Panc1 (cell line): ENCODE data around the gene BEND3. TPM values are rescaled to one million over a fixed set of nuclear protein-coding genes. Genes with fewer than 3 reads are reported as not detected.
"Not testable (repeated sequence)": the region's sequence is repeated elsewhere in the genome, so short reads cannot be mapped to it uniquely, and the experiment has no call there.

Source experiments
- ATAC-seq: fragments of 200-7000 bp; cut with Tn5 transposase; 2 replicates; pipeline ENCODE4 v1.9.1; 2020; ENCODE audit warnings: mild to moderate bottlenecking, moderate library complexity
- BruUV-seq: library from RNA; stranded (reverse); fragments of 400-500 nt; replicated peaks from 2 replicates; lab custom pipeline; 2021; lab: Mats Ljungman, UMichigan
- CTCF ChIA-PET: fragments of 300-600 bp; sonication (Branson Sonifier 250); formaldehyde crosslinking; loops from one replicate; lab custom pipeline; 2022; ENCODE audit warnings: antibody characterized with exemption; lab: Charles Lee
- POLR2A ChIA-PET: fragments of 300-600 bp; sonication (Branson Sonifier 250); formaldehyde crosslinking; loops from one replicate; lab custom pipeline; 2022; ENCODE audit warnings: antibody characterized with exemption; lab: Charles Lee
- DNase-seq: peaks from one replicate; pipeline ENCODE4 v3.0.0-alpha.2; 2010; ENCODE audit warnings: low read depth, low spot score
- H3K27ac ChIP-seq: 2 replicates; pipeline ENCODE4 v1.5.1; 2011; ENCODE audit warnings: mild to moderate bottlenecking, low read length, inconsistent platforms
- H3K27me3 ChIP-seq: fragments of 200-500 bp; sonication (Bioruptor generic); 2 replicates; pipeline ENCODE4 v1.6.0; 2014; ENCODE audit warnings: low read length, inconsistent platforms; ENCODE audit not compliant: control insufficient read depth, insufficient read depth
- H3K36me3 ChIP-seq: fragments of 200-500 bp; sonication (Bioruptor generic); 2 replicates; pipeline ENCODE4 v1.5.1; 2014; ENCODE audit warnings: inconsistent platforms, mild to moderate bottlenecking, low read length, moderate library complexity; ENCODE audit not compliant: control insufficient read depth, insufficient read depth
- H3K4me1 ChIP-seq: 2 replicates; pipeline ENCODE4 v1.5.1; 2011; ENCODE audit warnings: inconsistent platforms, mild to moderate bottlenecking, low read length, moderate library complexity; ENCODE audit not compliant: control insufficient read depth, insufficient read depth
- H3K4me3 ChIP-seq, 2 experiments: 2 replicates each; pipeline ENCODE4 v1.5.1; 2011 to 2012; ENCODE audit warnings: low read depth in 2 of 2, low read length in 2 of 2, mild to moderate bottlenecking in 2 of 2, inconsistent platforms in 1 of 2, moderate library complexity in 1 of 2
- H3K9me3 ChIP-seq: fragments of 200-500 bp; sonication (Bioruptor generic); 2 replicates; pipeline ENCODE4 v1.5.1; 2014; ENCODE audit warnings: low read depth, mild to moderate bottlenecking, inconsistent platforms, low read length, moderate library complexity; ENCODE audit not compliant: control insufficient read depth, insufficient read depth
- CTCF ChIP-seq: fragments of 450-650 bp; IDR thresholded peaks from 2 replicates; pipeline ENCODE4 v1.5.1; 2017; ENCODE audit warnings: mild to moderate bottlenecking
- POLR2AphosphoS5 ChIP-seq: IDR thresholded peaks from 2 replicates; pipeline ENCODE4 v1.6.1; 2012; ENCODE audit warnings: mild to moderate bottlenecking, low read depth, low read length, moderate library complexity
- REST ChIP-seq, 2 experiments: IDR thresholded peaks; 2 replicates each; pipeline ENCODE4 v1.6.1; 2011 to 2012; ENCODE audit warnings: low read depth in 2 of 2, control low read depth in 1 of 2, low read length in 1 of 2, mild to moderate bottlenecking in 1 of 2, moderate library complexity in 1 of 2; ENCODE audit not compliant: insufficient read depth in 1 of 2
- SIN3A ChIP-seq: IDR thresholded peaks from 2 replicates; pipeline ENCODE4 v1.6.1; 2012; ENCODE audit warnings: low read depth, mild to moderate bottlenecking, low read length, moderate library complexity, borderline replicate concordance; ENCODE audit not compliant: insufficient read depth
- TCF7L2 ChIP-seq: IDR thresholded peaks from 2 replicates; pipeline ENCODE4 v1.6.1; 2011; ENCODE audit warnings: mild to moderate bottlenecking, low read depth, low read length, inconsistent platforms
- in situ Hi-C: cut with HindIII; loops from 2 replicates; pipeline ENCODE4 v1.10.0; 2016; ENCODE audit warnings: low sequenced_read_pairs, low pct_unique_long_range_greater_than_20kb
- intact Hi-C: fragments of 100-400 bp; cut with micrococcal nuclease; formaldehyde crosslinking; loops from one replicate; pipeline ENCODE4 v1.10.0; 2022; ENCODE audit not compliant: unreplicated experiment
- total RNA-seq: library from RNA; stranded (reverse); gene quantifications from one replicate; pipeline ENCODE4 v1.2.1, GENCODE V29; 2021; ENCODE audit not compliant: unreplicated experiment

Gene BEND3
- total RNA-seq, 1 experiment from 2014 or later: 9.9 TPM

GRCh38 chr6:107140581-107140980, 25.3 kb upstream of the BEND3 start:
- Histone ChIP-seq H3K27me3 (no peaks in the 10 kb centered on the region), H3K4me1 (no peaks in the 10 kb centered on the region), H3K9me3 (no peaks in the 10 kb centered on the region), H3K36me3 (no peaks in the 10 kb centered on the region), H3K27ac (no peak overlapping the region), H3K4me3 (no peak overlapping the region)
- CTCF ChIA-PET: no interaction called here
- TF ChIP-seq CTCF (no peak), REST (IDR thresholded peaks at IDR 0.05; ENCODE audit: insufficient read depth in 1 of 2, low read depth in 2 of 2, low read length in 1 of 2) (no peak), SIN3A (no peak), POLR2AphosphoS5 (no peak), TCF7L2 (no peak)
- BruUV-seq: no TSS peak
- ATAC-seq: no peak
- POLR2A ChIA-PET: no interaction called here
- in situ Hi-C loops: no loop called here
- no peak for DNase-seq
- intact Hi-C loops: no loop called here

GRCh38 chr6:107136324-107136723, 21.0 kb upstream of the BEND3 start:
- H3K27ac ChIP-seq, H3K4me3 ChIP-seq, POLR2A ChIA-PET, ATAC-seq, in situ Hi-C loops, H3K36me3 ChIP-seq, BruUV-seq, H3K27me3 ChIP-seq, DNase-seq, CTCF ChIA-PET, H3K9me3 ChIP-seq, H3K4me1 ChIP-seq: not testable (repeated sequence)
- intact Hi-C loops: loop anchor here (10.0 kb wide), 1 partner anchor 538 kb away; no protein-coding TSS in a partner anchor

- BruUV-seq, H3K36me3 ChIP-seq, H3K27ac ChIP-seq, H3K9me3 ChIP-seq, ATAC-seq, H3K4me3 ChIP-seq, H3K4me1 ChIP-seq, in situ Hi-C loops, H3K27me3 ChIP-seq, DNase-seq: not testable (repeated sequence)
- intact Hi-C loops: loop anchor here (10.0 kb wide), 1 partner anchor 540 kb away; no protein-coding TSS in a partner anchor
- POLR2A ChIA-PET: interaction anchor here (0.6 kb wide), 1 partner anchor 115 kb away, joined by 7 read pairs; no protein-coding TSS in a partner anchor
- CTCF ChIA-PET: interaction anchor here (0.7 kb wide), 1 partner anchor 578 kb away, joined by 3 read pairs; no protein-coding TSS in a partner anchor
Observed at GRCh38 chr6:107135048-107135680, 19.8 kb upstream of the BEND3 start.
